ENCODE data around the gene PIP5K1B. TPM values are rescaled to one million over a fixed set of nuclear protein-coding genes. Genes with fewer than 3 reads are reported as not detected.

PIP5K1B gene
- total RNA-seq, 1 experiment from 2014 or later: not detected

- Histone ChIP-seq H3K4me3 (no peak overlapping the region), H3K27me3 (replicated peaks) (peaks cover 6% of the 10 kb centered on the region), H3K9me3 (replicated peaks) (no peaks in the 10 kb centered on the region), H3K4me1 (replicated peaks) (peaks cover 4% of the 10 kb centered on the region; the same call in 1 of the 2 replicates), H3K36me3 (no peaks in the 10 kb centered on the region), H3K27ac (no peak overlapping the region)
- DNase-seq (ENCODE audit: low read depth in 1 of 2, low spot score in 2 of 2): no peak
Measured at GRCh38 chr9:68896486-68896885, 191.4 kb downstream of the PIP5K1B start.

- Histone ChIP-seq H3K4me1 (replicated peaks) (peaks cover 4% of the 10 kb centered on the region; the same call in 1 of the 2 replicates), H3K4me3 (no peak overlapping the region), H3K27ac (no peak overlapping the region), H3K27me3 (replicated peaks) (peaks cover 6% of the 10 kb centered on the region), H3K36me3 (no peaks in the 10 kb centered on the region), H3K9me3 (replicated peaks) (no peaks in the 10 kb centered on the region)
- DNase-seq (ENCODE audit: low read depth in 1 of 2, low spot score in 2 of 2): no peak
Measured at GRCh38 chr9:68897577-68898145, 192.6 kb downstream of the PIP5K1B start.

GRCh38 chr9:68898781-68899439 lies 193.9 kb downstream of the PIP5K1B start:
- Histone ChIP-seq H3K4me1 (replicated peaks) (peaks cover 4% of the 10 kb centered on the region; the same call in 1 of the 2 replicates), H3K9me3 (replicated peaks) (no peaks in the 10 kb centered on the region), H3K4me3 (no peak overlapping the region), H3K36me3 (no peaks in the 10 kb centered on the region), H3K27ac (no peak overlapping the region), H3K27me3 (replicated peaks) (peaks cover 6% of the 10 kb centered on the region)
- DNase-seq (ENCODE audit: low read depth in 1 of 2, low spot score in 2 of 2): no peak

- Histone ChIP-seq H3K27ac (no peak overlapping the region), H3K36me3 (no peaks in the 10 kb centered on the region)
Measured at GRCh38 chr9:68904454-68904853, 199.4 kb downstream of the PIP5K1B start.

GRCh38 chr9:68905129-68905528 lies 200.1 kb downstream of the PIP5K1B start:
- no peak overlapping the region for H3K4me3 ChIP-seq

More at GRCh38 chr9:68904454-68904853, 199.4 kb downstream of the PIP5K1B start:
- Histone ChIP-seq H3K4me3 (no peak overlapping the region), H3K4me1 (replicated peaks) (no peaks in the 10 kb centered on the region), H3K27me3 (replicated peaks) (no peaks in the 10 kb centered on the region), H3K9me3 (replicated peaks) (no peaks in the 10 kb centered on the region)
- no peak for DNase-seq (ENCODE audit: low read depth in 1 of 2, low spot score in 2 of 2)

GRCh38 chr9:68907910-68908309 lies 202.9 kb downstream of the PIP5K1B start:
- Histone ChIP-seq H3K4me1 (replicated peaks) (no peaks in the 10 kb centered on the region), H3K27ac (no peak overlapping the region), H3K36me3 (no peaks in the 10 kb centered on the region), H3K9me3 (replicated peaks) (no peaks in the 10 kb centered on the region), H3K4me3 (no peak overlapping the region), H3K27me3 (replicated peaks) (no peaks in the 10 kb centered on the region)
- no peak for DNase-seq (ENCODE audit: low read depth in 1 of 2, low spot score in 2 of 2)

More at GRCh38 chr9:68905129-68905528, 200.1 kb downstream of the PIP5K1B start:
- Histone ChIP-seq H3K4me1 (replicated peaks) (no peaks in the 10 kb centered on the region), H3K9me3 (replicated peaks) (no peaks in the 10 kb centered on the region), H3K36me3 (no peaks in the 10 kb centered on the region), H3K27me3 (replicated peaks) (no peaks in the 10 kb centered on the region), H3K27ac (no peak overlapping the region)
- no peak for DNase-seq (ENCODE audit: low read depth in 1 of 2, low spot score in 2 of 2)

- H3K4me1 ChIP-seq (replicated peaks): no peaks in the 10 kb centered on the region
- no peak overlapping the region for H3K27ac ChIP-seq
- no peaks in the 10 kb centered on the region for H3K36me3 ChIP-seq
- no peak for DNase-seq (ENCODE audit: low read depth in 1 of 2, low spot score in 2 of 2)
- H3K4me3 ChIP-seq: no peak overlapping the region
- no peaks in the 10 kb centered on the region for H3K9me3 ChIP-seq (replicated peaks)
- no peaks in the 10 kb centered on the region for H3K27me3 ChIP-seq (replicated peaks)
Measured at GRCh38 chr9:68912561-68912960, 207.5 kb downstream of the PIP5K1B start.

- H3K4me3 ChIP-seq: no peak overlapping the region
- no peaks in the 10 kb centered on the region for H3K9me3 ChIP-seq (replicated peaks)
- no peaks in the 10 kb centered on the region for H3K27me3 ChIP-seq (replicated peaks)
- no peaks in the 10 kb centered on the region for H3K4me1 ChIP-seq (replicated peaks)
- no peak for DNase-seq (ENCODE audit: low read depth in 1 of 2, low spot score in 2 of 2)
- H3K36me3 ChIP-seq: no peaks in the 10 kb centered on the region
- H3K27ac ChIP-seq: no peak overlapping the region
Measured at GRCh38 chr9:68913054-68913453, 208.0 kb downstream of the PIP5K1B start.

GRCh38 chr9:68914751-68915150 lies 209.7 kb downstream of the PIP5K1B start:
- no peaks in the 10 kb centered on the region for H3K9me3 ChIP-seq (replicated peaks)
- H3K4me3 ChIP-seq: no peak overlapping the region
- DNase-seq (ENCODE audit: low read depth in 1 of 2, low spot score in 2 of 2): no peak
- H3K4me1 ChIP-seq (replicated peaks): no peaks in the 10 kb centered on the region
- no peak overlapping the region for H3K27ac ChIP-seq
- H3K36me3 ChIP-seq: no peaks in the 10 kb centered on the region
- no peaks in the 10 kb centered on the region for H3K27me3 ChIP-seq (replicated peaks)

GRCh38 chr9:68919661-68920060 lies 214.6 kb downstream of the PIP5K1B start:
- Histone ChIP-seq H3K4me1 (replicated peaks) (no peaks in the 10 kb centered on the region), H3K9me3 (replicated peaks) (no peaks in the 10 kb centered on the region), H3K36me3 (no peaks in the 10 kb centered on the region), H3K27me3 (replicated peaks) (no peaks in the 10 kb centered on the region), H3K4me3 (no peak overlapping the region), H3K27ac (no peak overlapping the region)
- no peak for DNase-seq (ENCODE audit: low read depth in 1 of 2, low spot score in 2 of 2)

GRCh38 chr9:68920921-68921320 lies 215.9 kb downstream of the PIP5K1B start:
- DNase-seq (ENCODE audit: low read depth in 1 of 2, low spot score in 2 of 2): no peak
- Histone ChIP-seq H3K4me3 (no peak overlapping the region), H3K36me3 (no peaks in the 10 kb centered on the region), H3K27me3 (replicated peaks) (0 out of 2 replicates have a peak, but pooled peaks cover under 1% of the 10 kb centered on the region), H3K9me3 (replicated peaks) (no peaks in the 10 kb centered on the region), H3K27ac (no peak overlapping the region), H3K4me1 (replicated peaks) (no peaks in the 10 kb centered on the region)

- Histone ChIP-seq H3K4me1 (replicated peaks) (no peaks in the 10 kb centered on the region), H3K36me3 (no peaks in the 10 kb centered on the region), H3K9me3 (replicated peaks) (no peaks in the 10 kb centered on the region), H3K4me3 (no peak overlapping the region), H3K27me3 (replicated peaks) (0 out of 2 replicates have a peak, but pooled peaks cover 2% of the 10 kb centered on the region), H3K27ac (no peak overlapping the region)
- no peak for DNase-seq (ENCODE audit: low read depth in 1 of 2, low spot score in 2 of 2)
Measured at GRCh38 chr9:68923480-68923879, 218.4 kb downstream of the PIP5K1B start.

GRCh38 chr9:68925175-68925574 lies 220.1 kb downstream of the PIP5K1B start:
- Histone ChIP-seq H3K4me1 (replicated peaks) (no peaks in the 10 kb centered on the region), H3K27ac (no peak overlapping the region), H3K36me3 (no peaks in the 10 kb centered on the region), H3K9me3 (replicated peaks) (no peaks in the 10 kb centered on the region), H3K4me3 (no peak overlapping the region), H3K27me3 (replicated peaks) (0 out of 2 replicates have a peak, but pooled peaks cover 2% of the 10 kb centered on the region)
- DNase-seq (ENCODE audit: low read depth in 1 of 2, low spot score in 2 of 2): no peak

GRCh38 chr9:68927165-68927564 lies 222.1 kb downstream of the PIP5K1B start:
- DNase-seq (ENCODE audit: low read depth in 1 of 2, low spot score in 2 of 2): no peak
- no peak overlapping the region for H3K27ac ChIP-seq
- 0 out of 2 replicates have a peak, but pooled peaks cover 2% of the 10 kb centered on the region for H3K27me3 ChIP-seq (replicated peaks)
- H3K4me1 ChIP-seq (replicated peaks): no peaks in the 10 kb centered on the region
- H3K9me3 ChIP-seq (replicated peaks): no peaks in the 10 kb centered on the region
- H3K4me3 ChIP-seq: no peak overlapping the region
- H3K36me3 ChIP-seq: no peaks in the 10 kb centered on the region
